Neural progenitor cell (in vitro differentiated cells): ENCODE measurements around the gene SFSWAP.

ENCODE experiments used
- EZH2 ChIP-seq: fragments of 200-600 bp; sonication (generic); IDR thresholded peaks from 2 replicates; pipeline ENCODE4 v1.6.1; 2017; ENCODE audit warnings: antibody characterized with exemption, mild to moderate bottlenecking, moderate library complexity
- EZH2phosphoT487 ChIP-seq: fragments of 200-600 bp; sonication (generic); IDR thresholded peaks from 2 replicates; pipeline ENCODE4 v1.6.1; 2017; ENCODE audit warnings: antibody characterized with exemption
- TF ChIP-seq, protein P1 (sequence below): fragments of 200-600 bp; sonication (generic); IDR thresholded peaks from 2 replicates; pipeline ENCODE4 v1.5.1; 2017; ENCODE audit warnings: antibody characterized with exemption, mild to moderate bottlenecking

GRCh38 chr12:131729254-131729955, 18.5 kb downstream of the SFSWAP start:
- TF ChIP-seq, protein P1, sequence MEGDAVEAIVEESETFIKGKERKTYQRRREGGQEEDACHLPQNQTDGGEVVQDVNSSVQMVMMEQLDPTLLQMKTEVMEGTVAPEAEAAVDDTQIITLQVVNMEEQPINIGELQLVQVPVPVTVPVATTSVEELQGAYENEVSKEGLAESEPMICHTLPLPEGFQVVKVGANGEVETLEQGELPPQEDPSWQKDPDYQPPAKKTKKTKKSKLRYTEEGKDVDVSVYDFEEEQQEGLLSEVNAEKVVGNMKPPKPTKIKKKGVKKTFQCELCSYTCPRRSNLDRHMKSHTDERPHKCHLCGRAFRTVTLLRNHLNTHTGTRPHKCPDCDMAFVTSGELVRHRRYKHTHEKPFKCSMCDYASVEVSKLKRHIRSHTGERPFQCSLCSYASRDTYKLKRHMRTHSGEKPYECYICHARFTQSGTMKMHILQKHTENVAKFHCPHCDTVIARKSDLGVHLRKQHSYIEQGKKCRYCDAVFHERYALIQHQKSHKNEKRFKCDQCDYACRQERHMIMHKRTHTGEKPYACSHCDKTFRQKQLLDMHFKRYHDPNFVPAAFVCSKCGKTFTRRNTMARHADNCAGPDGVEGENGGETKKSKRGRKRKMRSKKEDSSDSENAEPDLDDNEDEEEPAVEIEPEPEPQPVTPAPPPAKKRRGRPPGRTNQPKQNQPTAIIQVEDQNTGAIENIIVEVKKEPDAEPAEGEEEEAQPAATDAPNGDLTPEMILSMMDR, result no peak
- no peak for TF ChIP-seq EZH2
- TF ChIP-seq EZH2phosphoT487, result no peak
